HG02588 (cell line): ENCODE measurements around the gene USP10.

ENCODE experiments used
- ATAC-seq: cut with Tn5 transposase; IDR thresholded peaks from one replicate; pipeline ENCODE4 v1.9.1; 2021; ENCODE audit warnings: mild to moderate bottlenecking, moderate library complexity; ENCODE audit not compliant: unreplicated experiment

Gene USP10

GRCh38 chr16:84694980-84695379, 4.8 kb upstream of the USP10 start:
- no peak for ATAC-seq

- no peak for ATAC-seq
These were observed 571 bp upstream of the USP10 start for GRCh38 chr16:84699147-84699711.

DNA sequence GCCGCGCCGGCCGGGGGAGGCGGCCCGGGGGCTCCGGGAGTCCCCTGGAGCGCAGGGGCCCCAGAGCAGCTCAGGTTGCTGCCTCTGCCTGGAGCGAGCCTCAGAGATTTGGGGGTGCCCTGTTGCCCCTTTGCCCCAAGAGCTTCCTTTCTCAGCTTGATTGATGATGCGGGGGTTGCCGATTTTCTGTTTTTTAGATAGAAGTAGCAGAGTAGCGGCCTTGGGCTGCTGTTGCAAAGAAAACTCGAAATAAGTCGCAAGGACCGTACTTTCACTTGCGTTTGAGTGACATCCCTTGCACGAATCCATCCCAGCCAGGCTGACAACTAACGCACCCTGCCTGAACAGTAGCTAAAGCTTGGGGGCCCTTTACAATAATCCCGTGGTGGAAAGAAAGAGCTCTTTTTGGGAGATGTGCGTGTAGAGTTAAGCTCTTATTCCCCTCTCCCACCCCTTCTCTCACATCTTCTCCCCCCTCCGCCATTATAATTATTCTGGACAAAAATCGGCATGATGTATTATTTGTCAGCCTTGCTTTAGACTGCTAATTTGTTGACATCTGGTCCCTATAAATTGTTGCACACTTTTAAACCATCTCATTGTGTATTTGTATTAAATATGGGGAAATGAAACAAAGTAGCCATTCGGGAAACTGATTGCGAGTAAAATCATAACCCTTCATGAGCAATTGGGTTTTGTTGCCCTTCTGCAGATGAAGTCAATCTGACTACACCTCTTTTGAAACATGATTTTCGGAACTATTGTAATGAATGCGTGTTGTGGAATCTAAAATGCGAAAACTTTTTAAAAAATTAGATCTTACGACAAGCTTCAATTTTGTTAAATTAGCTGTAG, 873 bp downstream of the USP10 start:
- ATAC-seq = peak; percentile 35

DNA sequence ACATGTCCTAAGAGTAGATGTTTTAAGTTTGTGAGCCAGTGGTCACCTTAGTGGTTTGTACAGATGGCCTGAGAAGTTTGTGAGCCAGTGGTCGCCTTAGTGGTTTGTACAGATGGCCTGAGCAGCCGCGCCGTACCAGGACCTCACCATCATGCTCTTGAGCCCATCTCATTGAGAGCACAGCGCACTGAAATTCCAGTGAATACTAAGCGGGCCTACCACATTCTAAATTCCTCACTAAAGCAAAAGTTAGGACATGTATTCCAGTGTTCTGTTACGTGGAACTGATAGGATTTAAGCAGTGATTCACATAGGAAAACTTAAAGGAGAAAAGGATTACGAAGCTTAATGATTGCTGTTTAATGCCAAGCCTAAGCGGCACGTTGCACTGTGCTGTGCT, 3.9 kb downstream of the USP10 start:
- ATAC-seq = no peak

- no peak for ATAC-seq
These were observed 4.5 kb downstream of the USP10 start for GRCh38 chr16:84704253-84704652.

DNA sequence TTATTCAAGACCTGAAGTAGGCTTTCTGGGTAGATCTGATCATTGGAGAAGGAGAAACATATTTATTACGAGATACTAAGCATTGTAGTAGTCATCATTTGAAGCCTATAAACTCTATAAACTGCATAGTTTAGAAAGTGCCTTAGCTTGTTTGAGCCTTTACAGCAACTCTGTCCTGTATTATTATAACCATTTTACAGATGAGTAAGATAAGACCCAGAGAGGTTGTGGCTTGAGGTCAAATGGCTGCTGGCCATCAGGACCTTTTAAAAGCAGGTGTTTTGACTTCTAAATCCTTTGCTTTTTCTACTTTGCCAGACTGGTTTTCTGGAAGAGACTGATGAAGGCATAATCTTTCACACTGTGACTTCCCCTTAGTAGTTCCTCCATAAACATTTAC, 7.1 kb downstream of the USP10 start:
- no peak for ATAC-seq

- ATAC-seq = no peak
These were observed 9.8 kb downstream of the USP10 start for GRCh38 chr16:84709609-84710008.

DNA sequence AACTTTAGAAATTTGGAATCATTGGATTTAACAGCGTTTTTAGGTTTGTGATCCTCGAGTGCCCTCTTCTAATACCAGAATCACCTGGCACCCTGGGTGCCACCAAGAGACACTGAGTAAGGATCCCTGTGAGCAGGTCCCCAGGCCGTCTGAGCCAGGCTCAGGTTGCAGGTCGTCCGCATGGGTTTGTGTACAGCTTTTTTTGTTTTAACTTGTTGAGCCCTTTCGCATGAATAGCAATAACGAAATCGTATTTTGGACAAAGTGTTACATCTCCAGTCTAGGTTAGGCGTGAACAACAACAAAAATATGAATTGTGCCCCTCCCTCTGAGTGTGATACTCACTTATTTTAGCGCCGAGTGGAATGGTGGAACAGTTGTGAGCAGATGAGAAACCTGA, 10.9 kb downstream of the USP10 start:
- ATAC-seq = no peak

- no peak for ATAC-seq
These were observed 12.4 kb downstream of the USP10 start for GRCh38 chr16:84712138-84712671.

DNA sequence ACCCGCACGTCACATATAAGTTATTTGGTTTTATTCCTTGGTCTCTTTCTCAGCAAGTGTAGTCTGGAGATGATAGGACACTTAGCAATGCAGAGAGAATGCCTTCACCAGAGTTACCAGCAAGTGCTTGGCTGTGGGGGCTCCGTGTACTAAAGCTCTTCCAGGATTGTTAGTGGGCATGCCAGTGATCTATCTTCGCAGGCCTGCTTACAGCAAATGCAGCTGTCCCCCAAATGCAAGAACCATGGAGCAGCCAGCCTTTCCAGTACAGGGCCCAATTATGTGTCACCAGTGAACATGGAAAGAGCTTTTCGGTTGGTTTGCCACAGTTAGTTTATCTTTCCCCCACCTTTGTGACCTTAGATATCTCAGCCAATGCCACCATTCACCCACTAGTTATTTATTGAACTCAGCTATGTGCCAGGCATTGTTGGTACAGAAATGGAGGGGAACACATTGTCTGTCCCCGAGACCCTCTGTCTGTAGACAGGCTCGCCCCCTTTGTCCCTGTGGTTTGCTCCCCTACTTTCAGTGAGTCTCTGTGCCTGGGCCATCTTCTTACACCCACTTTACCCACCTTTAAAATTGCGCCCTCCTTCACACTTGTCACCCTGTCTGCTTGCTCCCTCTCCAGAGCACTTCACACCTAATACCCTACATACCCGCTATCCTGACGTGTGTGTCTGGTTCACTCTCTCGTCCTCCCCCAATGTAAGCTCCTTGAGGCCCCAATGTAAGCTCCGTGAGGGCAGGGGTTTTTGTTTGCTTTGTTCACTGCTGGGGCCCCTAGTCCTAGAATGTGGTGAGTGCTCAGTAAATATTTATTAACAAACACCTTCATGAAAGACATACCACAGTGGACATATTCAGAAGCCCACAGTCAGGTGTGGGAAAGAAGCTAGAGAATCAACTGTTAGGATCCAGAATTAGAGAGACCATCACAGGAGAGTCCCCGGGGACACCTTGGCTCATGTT, 13.3 kb downstream of the USP10 start:
- no peak for ATAC-seq

DNA sequence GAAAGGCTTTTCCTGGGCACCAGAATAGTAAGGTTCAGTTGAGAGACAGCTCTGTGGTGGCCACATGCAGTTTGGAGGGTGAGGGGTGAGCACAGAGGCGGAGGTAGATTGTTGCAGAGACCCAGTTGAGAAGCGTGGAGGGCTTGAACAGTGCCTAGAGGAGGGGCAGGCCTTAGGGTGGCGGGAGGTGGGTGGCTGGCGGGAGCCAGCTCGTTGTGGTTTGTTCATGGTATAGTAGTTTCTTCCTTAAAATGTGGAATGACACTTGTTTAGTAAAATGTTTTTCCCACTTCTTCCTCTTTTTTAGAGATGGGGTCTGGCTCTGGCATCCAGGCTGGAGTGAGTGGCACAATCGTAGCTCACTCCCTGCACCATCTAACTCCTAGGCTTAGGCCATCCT, 14.2 kb downstream of the USP10 start:
- no peak for ATAC-seq

DNA sequence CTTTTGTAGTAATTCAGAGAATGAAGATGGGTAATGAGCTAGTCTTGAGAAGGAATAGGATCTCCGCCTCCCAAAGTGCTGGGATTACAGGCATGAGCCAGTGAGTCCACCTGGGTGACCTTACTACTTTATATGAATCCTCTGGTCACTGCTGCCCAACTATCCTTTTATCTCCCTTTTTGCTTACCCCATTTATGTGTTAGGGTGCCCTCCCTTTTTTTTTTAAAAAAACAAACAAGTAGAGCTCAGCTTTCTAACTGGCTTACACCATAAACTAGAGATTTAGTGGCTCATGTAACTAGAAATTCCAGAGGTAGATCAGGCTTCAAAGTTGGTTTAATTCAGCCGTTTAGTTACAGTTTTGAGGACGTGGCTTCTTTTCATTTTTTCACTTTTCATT, 15.6 kb downstream of the USP10 start:
- no peak for ATAC-seq

- ATAC-seq = no peak
These were observed 16.1 kb downstream of the USP10 start for GRCh38 chr16:84715854-84716253.

DNA sequence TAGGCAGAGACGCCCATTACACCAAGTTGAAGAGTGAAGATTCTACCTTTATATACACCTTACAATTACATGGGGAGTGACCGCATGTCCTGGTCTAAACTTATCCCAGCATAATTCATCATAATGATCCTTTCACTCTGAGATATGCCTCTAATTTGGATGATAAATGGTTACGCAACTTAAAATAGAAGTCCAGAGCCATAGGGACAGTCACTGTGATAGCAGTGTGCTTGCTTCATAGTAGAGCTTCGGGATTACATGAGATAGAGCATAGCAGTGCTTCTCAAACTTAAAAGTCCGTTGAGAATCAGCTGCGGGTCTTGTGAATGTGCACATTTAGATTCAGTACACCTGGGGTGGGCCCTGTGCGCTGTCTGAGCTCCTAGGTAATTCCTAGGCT, 16.9 kb downstream of the USP10 start:
- no peak for ATAC-seq

- ATAC-seq = no peak
These were observed 17.7 kb downstream of the USP10 start for GRCh38 chr16:84717484-84717883.

DNA sequence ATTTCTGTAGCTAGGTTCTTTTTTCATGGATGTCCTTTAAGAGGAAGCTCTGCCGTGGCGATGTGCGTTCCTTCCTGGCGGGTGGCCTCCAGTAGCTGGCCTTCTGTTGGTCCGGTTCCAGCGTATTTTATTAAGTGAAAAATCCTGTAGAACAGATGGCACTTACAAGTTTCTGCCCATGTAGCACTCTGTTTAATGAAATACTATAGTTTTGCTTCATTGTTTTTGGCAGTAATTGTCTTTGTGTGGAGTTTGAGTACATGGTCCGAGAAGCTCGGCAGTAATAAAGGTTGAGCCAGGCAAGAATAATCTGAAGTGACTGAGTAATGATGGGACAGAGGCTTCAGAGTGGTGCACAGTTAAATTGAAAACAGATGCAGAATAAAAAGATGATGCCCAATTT, 20.4 kb downstream of the USP10 start:
- no peak for ATAC-seq

DNA sequence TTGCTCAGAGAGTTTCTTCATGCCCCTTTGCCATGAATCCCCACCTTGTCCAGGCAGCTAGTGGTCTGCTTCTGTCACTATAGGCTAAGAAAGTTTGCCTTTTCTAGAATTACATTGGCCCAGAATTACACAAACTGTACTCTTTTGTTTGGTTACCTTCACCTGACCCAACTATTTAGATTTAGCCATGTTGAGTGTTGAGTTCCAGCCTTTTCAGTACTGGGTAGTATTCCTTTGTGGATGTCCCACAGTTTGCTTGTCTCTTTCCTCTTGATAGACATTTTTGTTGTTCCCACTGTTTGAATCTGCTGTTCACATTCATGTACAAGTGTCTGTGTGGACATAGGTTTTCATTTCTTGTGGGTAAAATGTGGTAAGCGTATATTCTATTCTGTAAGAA, 22.3 kb downstream of the USP10 start:
- ATAC-seq = no peak

- ATAC-seq = no peak
These were observed 24.1 kb downstream of the USP10 start for GRCh38 chr16:84723906-84724305.

DNA sequence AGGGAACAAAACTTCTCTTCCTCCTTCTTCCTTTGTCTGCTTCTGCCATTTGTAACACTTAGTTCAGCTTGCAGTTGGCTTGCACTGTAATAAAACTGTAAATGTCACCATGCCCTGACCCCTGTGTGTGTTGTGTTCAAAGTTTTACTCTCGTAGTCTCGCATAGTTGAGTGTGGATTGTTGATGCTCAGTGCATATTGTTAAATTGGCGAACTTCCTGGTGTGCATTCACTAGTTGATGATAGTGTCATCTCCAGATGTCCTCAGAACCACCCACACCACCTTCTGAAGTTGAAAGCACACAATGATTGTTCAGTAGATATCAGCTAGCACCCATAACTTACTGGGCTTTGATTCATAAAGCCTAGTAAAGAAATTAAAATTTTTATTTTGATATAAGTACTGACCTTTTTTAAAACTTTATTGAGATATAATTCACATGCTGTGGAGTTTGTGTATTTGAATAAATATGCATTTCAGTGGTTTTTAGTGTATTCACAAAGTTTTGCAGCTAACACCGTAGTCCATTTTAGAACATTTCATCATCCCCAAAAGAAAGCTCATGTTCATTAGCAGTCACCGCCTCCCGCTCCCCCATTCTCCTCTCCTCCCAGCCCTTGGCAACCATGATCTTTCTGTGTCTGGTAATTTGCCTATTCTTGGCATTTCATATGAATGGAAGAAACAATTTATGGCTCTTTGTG, 25.0 kb downstream of the USP10 start:
- ATAC-seq = no peak

- ATAC-seq = no peak
These were observed 25.8 kb downstream of the USP10 start for GRCh38 chr16:84725481-84726078.
